Osteoblast (primary cell): ENCODE results near the gene SORCS2. TPM values are rescaled to one million over a fixed set of nuclear protein-coding genes. Genes with fewer than 3 reads are reported as not detected.

Source experiments
- DNase-seq: peaks from one replicate; pipeline ENCODE4 v3.0.0; 2011; ENCODE audit warnings: low spot score, mixed read lengths; ENCODE audit not compliant: insufficient read length; ENCODE audit errors: missing footprints
- H2AFZ ChIP-seq: 2 replicates; pipeline ENCODE4 v1.6.0; 2011; ENCODE audit warnings: mild to moderate bottlenecking, low read length
- H3K27ac ChIP-seq: 2 replicates; pipeline ENCODE4 v1.5.1; 2011; ENCODE audit warnings: mild to moderate bottlenecking, low read depth, low read length, moderate library complexity
- H3K27me3 ChIP-seq: 2 replicates; pipeline ENCODE4 v1.6.0; 2012; ENCODE audit warnings: mild to moderate bottlenecking, control low read depth, inconsistent platforms, low read length, moderate library complexity; ENCODE audit not compliant: insufficient read depth
- H3K36me3 ChIP-seq: 2 replicates; pipeline ENCODE4 v1.5.1; 2011; ENCODE audit warnings: mild to moderate bottlenecking, low read length, control low read depth, moderate library complexity; ENCODE audit not compliant: insufficient read depth
- H3K4me1 ChIP-seq: 2 replicates; pipeline ENCODE4 v1.5.1; 2011; ENCODE audit warnings: mild to moderate bottlenecking, low read length, control low read depth, moderate library complexity; ENCODE audit not compliant: insufficient read depth
- H3K4me2 ChIP-seq: 2 replicates; pipeline ENCODE4 v1.6.0; 2011; ENCODE audit warnings: mild to moderate bottlenecking, low read length; ENCODE audit not compliant: insufficient read depth
- H3K4me3 ChIP-seq: fragments of 200-600 bp; sonication (generic); 3 replicates; pipeline ENCODE4 v1.5.1; 2012; ENCODE audit warnings: mild to moderate bottlenecking, low read length, inconsistent platforms; ENCODE audit not compliant: insufficient read depth
- H3K79me2 ChIP-seq: 2 replicates; pipeline ENCODE4 v1.6.0; 2012; ENCODE audit warnings: mild to moderate bottlenecking, low read length, control low read depth, inconsistent platforms; ENCODE audit not compliant: insufficient read depth
- H3K9me3 ChIP-seq: 2 replicates; pipeline ENCODE4 v1.5.1; 2011; ENCODE audit warnings: low read depth, low read length, control low read depth
- H4K20me1 ChIP-seq: 2 replicates; pipeline ENCODE4 v1.6.0; 2012; ENCODE audit warnings: mild to moderate bottlenecking, low read length, control low read depth; ENCODE audit not compliant: insufficient read depth
- CTCF ChIP-seq: IDR thresholded peaks from 2 replicates; pipeline ENCODE4 v1.5.1; 2011; ENCODE audit warnings: mild to moderate bottlenecking, low read depth, low read length, moderate library complexity; ENCODE audit errors: extremely low read depth
- total RNA-seq: library from RNA; depleted of rRNA; stranded (reverse); fragments of >200 nt; gene quantifications from 2 replicates; pipeline ENCODE4 v1.2.3, GENCODE V29; 2012

SORCS2 gene
- total RNA-seq, 1 donor = 9.0 TPM

GRCh38 chr4:7652906-7653305 lies 460.6 kb downstream of the SORCS2 start:
- Histone ChIP-seq H3K27me3 (peaks cover 2% of the 10 kb centered on the region), H2AFZ (no peak overlapping the region), H3K36me3 (no peaks in the 10 kb centered on the region), H3K27ac (no peak overlapping the region), H4K20me1 (peaks cover 5% of the 10 kb centered on the region), H3K4me1 (peaks cover 23% of the 10 kb centered on the region), H3K9me3 (no peaks in the 10 kb centered on the region), H3K79me2 (no peaks in the 10 kb centered on the region), H3K4me2 (no peak overlapping the region), H3K4me3 (no peak overlapping the region)
- no peak for DNase-seq
- TF ChIP-seq CTCF = no peak

- peak; percentile 60 for TF ChIP-seq CTCF
- Histone ChIP-seq H3K9me3 (no peaks in the 10 kb centered on the region), H3K36me3 (no peaks in the 10 kb centered on the region), H3K4me3 (no peak overlapping the region), H3K4me2 (no peak overlapping the region), H3K27ac (no peak overlapping the region), H3K79me2 (no peaks in the 10 kb centered on the region), H3K4me1 (peaks cover 17% of the 10 kb centered on the region), H2AFZ (no peak overlapping the region), H3K27me3 (peaks cover 2% of the 10 kb centered on the region), H4K20me1 (peaks cover 5% of the 10 kb centered on the region)
- peak; percentile 91 for DNase-seq
Observed at GRCh38 chr4:7653510-7654369, 461.4 kb downstream of the SORCS2 start.

- H3K4me2 ChIP-seq = no peak overlapping the region
- no peak for TF ChIP-seq CTCF
- no peaks in the 10 kb centered on the region for H3K9me3 ChIP-seq
- H3K4me3 ChIP-seq = no peak overlapping the region
- DNase-seq = peak; percentile 51
- H3K79me2 ChIP-seq = no peaks in the 10 kb centered on the region
- no peak overlapping the region for H3K27ac ChIP-seq
- peaks cover 5% of the 10 kb centered on the region for H4K20me1 ChIP-seq
- no peaks in the 10 kb centered on the region for H3K36me3 ChIP-seq
- H2AFZ ChIP-seq = no peak overlapping the region
- peaks cover 17% of the 10 kb centered on the region for H3K4me1 ChIP-seq
- H3K27me3 ChIP-seq = peaks cover 2% of the 10 kb centered on the region
Observed at GRCh38 chr4:7654550-7655445, 462.5 kb downstream of the SORCS2 start.
